Measurements from ENCODE around the gene USP9Y.

USP9Y gene

GRCh38 chrY:12688337-12688736, 12.7 kb upstream of the USP9Y start:
- Histone ChIP-seq H3K9ac (ENCODE audit: low read length) (no peak overlapping the region), H3K4ac (ENCODE audit: low read depth, low read length) (no peak overlapping the region), H2AK5ac (ENCODE audit: low read length) (no peak overlapping the region), H2BK120ac (ENCODE audit: insufficient read depth, low read length, poor library complexity) (no peak overlapping the region), H2AFZ (ENCODE audit: insufficient read depth, low read length, poor library complexity) (no peak overlapping the region), H3K4me1 (ENCODE audit: control insufficient read depth in 1 of 2, insufficient read depth in 2 of 2, low read length in 2 of 2) (no peaks in the 10 kb centered on the region), H2BK5ac (ENCODE audit: low read depth, low read length, poor library complexity) (no peak overlapping the region), H3K79me2 (ENCODE audit: control insufficient read depth, insufficient read depth, low read length, poor library complexity) (no peaks in the 10 kb centered on the region), H3K14ac (ENCODE audit: low read length) (no peak overlapping the region), H3K18ac (ENCODE audit: low read length) (no peak overlapping the region), H2BK12ac (ENCODE audit: low read length) (no peak overlapping the region), H3K36me3 (ENCODE audit: control insufficient read depth in 1 of 2, insufficient read depth in 2 of 2, low read length in 2 of 2) (peaks cover 6 to 8% of the 10 kb centered on the region in 2 experiments), H3K27ac (ENCODE audit: low read depth, low read length) (no peak overlapping the region), H3K4me3 (ENCODE audit: low read depth, low read length) (no peak overlapping the region), H4K91ac (ENCODE audit: low read depth, low read length) (no peak overlapping the region), H4K12ac (ENCODE audit: low read depth, low read length) (no peak overlapping the region), H3K79me1 (ENCODE audit: low read length) (no peaks in the 10 kb centered on the region), H3K9me3 (ENCODE audit: insufficient read depth, low read depth, low read length) (no peaks in the 10 kb centered on the region), H3K4me2 (ENCODE audit: low read length) (no peak overlapping the region), H4K8ac (ENCODE audit: low read depth, low read length) (no peak overlapping the region), H3K23ac (ENCODE audit: low read length) (no peak overlapping the region), H3K27me3 (ENCODE audit: insufficient read depth, low read length) (no peaks in the 10 kb centered on the region)
- WGBS (ENCODE audit: extremely low coverage, insufficient coverage, insufficient read length), result no CpG with 5 or more reads among the region's 2 CpGs
- no peak for DNase-seq

DNA sequence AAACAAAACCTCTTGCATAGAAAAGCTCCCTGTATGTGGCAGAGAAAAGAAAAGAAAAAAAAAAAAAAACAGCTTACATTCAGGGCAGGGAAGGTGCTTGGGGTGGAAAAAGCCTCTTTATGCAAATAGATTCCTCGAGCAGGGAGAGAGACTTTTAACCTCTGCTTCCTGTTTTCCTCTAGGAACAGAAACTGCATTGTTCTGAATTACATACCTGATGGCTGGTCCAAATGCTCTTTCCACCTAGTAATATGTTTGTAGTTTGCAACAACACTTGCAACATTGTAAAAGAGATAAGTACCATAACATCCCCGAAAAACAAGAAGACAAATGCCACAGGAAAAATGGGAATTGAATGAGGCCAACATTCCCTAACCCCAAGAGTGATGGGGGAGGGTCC, 944 bp upstream of the USP9Y start:
- peaks cover 3% of the 10 kb centered on the region for H3K9me3 ChIP-seq (ENCODE audit: insufficient read depth, low read depth, low read length)
- H3K36me3 ChIP-seq (ENCODE audit: control insufficient read depth in 1 of 2, insufficient read depth in 2 of 2, low read length in 2 of 2), result peaks cover 4 to 18% of the 10 kb centered on the region in 2 experiments
- no peak overlapping the region for H2BK12ac ChIP-seq (ENCODE audit: low read length)
- H3K4ac ChIP-seq (ENCODE audit: low read depth, low read length), result no peak overlapping the region
- no peak overlapping the region for H3K27ac ChIP-seq (ENCODE audit: low read depth, low read length)
- DNase-seq, result no peak
- no peak overlapping the region for H2AFZ ChIP-seq (ENCODE audit: insufficient read depth, low read length, poor library complexity)
- no peaks in the 10 kb centered on the region for H3K79me2 ChIP-seq (ENCODE audit: control insufficient read depth, insufficient read depth, low read length, poor library complexity)
- no peak overlapping the region for H3K9ac ChIP-seq (ENCODE audit: low read length)
- H2AK5ac ChIP-seq (ENCODE audit: low read length), result no peak overlapping the region
- H3K4me2 ChIP-seq (ENCODE audit: low read length), result no peak overlapping the region
- WGBS (ENCODE audit: extremely low coverage, insufficient coverage, insufficient read length), result no CpG with 5 or more reads among the region's 2 CpGs
- H4K12ac ChIP-seq (ENCODE audit: low read depth, low read length), result no peak overlapping the region
- H3K27me3 ChIP-seq (ENCODE audit: insufficient read depth, low read length), result no peaks in the 10 kb centered on the region
- H3K23ac ChIP-seq (ENCODE audit: low read length), result no peak overlapping the region
- no peaks in the 10 kb centered on the region for H3K79me1 ChIP-seq (ENCODE audit: low read length)
- no peak overlapping the region for H3K4me3 ChIP-seq (ENCODE audit: low read depth, low read length)
- H4K8ac ChIP-seq (ENCODE audit: low read depth, low read length), result no peak overlapping the region
- no peak overlapping the region for H3K18ac ChIP-seq (ENCODE audit: low read length)
- no peaks in the 10 kb centered on the region for H3K4me1 ChIP-seq (ENCODE audit: control insufficient read depth in 1 of 2, insufficient read depth in 2 of 2, low read length in 2 of 2)
- no peak overlapping the region for H4K91ac ChIP-seq (ENCODE audit: low read depth, low read length)
- H3K14ac ChIP-seq (ENCODE audit: low read length), result no peak overlapping the region
- H2BK120ac ChIP-seq (ENCODE audit: insufficient read depth, low read length, poor library complexity), result no peak overlapping the region
- H2BK5ac ChIP-seq (ENCODE audit: low read depth, low read length, poor library complexity), result no peak overlapping the region

DNA sequence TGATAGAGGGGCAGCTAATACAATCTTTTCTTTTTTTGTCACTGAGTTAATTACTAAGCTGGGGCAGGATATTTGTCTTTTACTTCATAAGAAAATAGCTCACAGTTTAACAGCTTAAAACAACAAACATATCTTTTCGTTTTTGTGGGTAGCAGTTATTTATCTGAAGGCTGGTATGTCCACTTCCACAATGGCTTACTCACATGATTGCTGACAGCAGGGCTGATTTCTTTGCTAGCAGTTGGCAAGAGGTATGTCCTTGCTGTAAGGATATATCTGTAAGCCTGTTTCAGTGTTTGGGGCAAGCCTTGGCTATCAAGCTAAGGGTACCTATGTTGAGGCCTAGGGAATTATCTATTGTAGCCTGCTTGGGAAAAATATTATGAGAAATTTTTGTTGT, 1.1 kb downstream of the USP9Y start:
- Histone ChIP-seq H2BK12ac (ENCODE audit: low read length) (no peak overlapping the region), H3K4me1 (ENCODE audit: control insufficient read depth in 1 of 2, insufficient read depth in 2 of 2, low read length in 2 of 2) (no peaks in the 10 kb centered on the region), H2BK120ac (ENCODE audit: insufficient read depth, low read length, poor library complexity) (no peak overlapping the region), H4K91ac (ENCODE audit: low read depth, low read length) (no peak overlapping the region), H3K4me2 (ENCODE audit: low read length) (no peak overlapping the region), H2BK5ac (ENCODE audit: low read depth, low read length, poor library complexity) (no peak overlapping the region), H4K8ac (ENCODE audit: low read depth, low read length) (no peak overlapping the region), H3K14ac (ENCODE audit: low read length) (no peak overlapping the region), H3K18ac (ENCODE audit: low read length) (no peak overlapping the region), H2AFZ (ENCODE audit: insufficient read depth, low read length, poor library complexity) (no peak overlapping the region), H4K12ac (ENCODE audit: low read depth, low read length) (no peak overlapping the region), H3K23ac (ENCODE audit: low read length) (no peak overlapping the region), H2AK5ac (ENCODE audit: low read length) (no peak overlapping the region), H3K36me3 (ENCODE audit: control insufficient read depth in 1 of 2, insufficient read depth in 2 of 2, low read length in 2 of 2) (peaks cover 4 to 18% of the 10 kb centered on the region in 2 experiments), H3K27me3 (ENCODE audit: insufficient read depth, low read length) (no peaks in the 10 kb centered on the region), H3K79me1 (ENCODE audit: low read length) (no peaks in the 10 kb centered on the region), H3K27ac (ENCODE audit: low read depth, low read length) (no peak overlapping the region), H3K9me3 (ENCODE audit: insufficient read depth, low read depth, low read length) (peaks cover 3% of the 10 kb centered on the region), H3K4me3 (ENCODE audit: low read depth, low read length) (no peak overlapping the region), H3K79me2 (ENCODE audit: control insufficient read depth, insufficient read depth, low read length, poor library complexity) (no peaks in the 10 kb centered on the region), H3K4ac (ENCODE audit: low read depth, low read length) (no peak overlapping the region), H3K9ac (ENCODE audit: low read length) (no peak overlapping the region)
- no CpG with 5 or more reads among the region's 1 CpG for WGBS (ENCODE audit: extremely low coverage, insufficient coverage, insufficient read length)
- DNase-seq, result no peak

DNA sequence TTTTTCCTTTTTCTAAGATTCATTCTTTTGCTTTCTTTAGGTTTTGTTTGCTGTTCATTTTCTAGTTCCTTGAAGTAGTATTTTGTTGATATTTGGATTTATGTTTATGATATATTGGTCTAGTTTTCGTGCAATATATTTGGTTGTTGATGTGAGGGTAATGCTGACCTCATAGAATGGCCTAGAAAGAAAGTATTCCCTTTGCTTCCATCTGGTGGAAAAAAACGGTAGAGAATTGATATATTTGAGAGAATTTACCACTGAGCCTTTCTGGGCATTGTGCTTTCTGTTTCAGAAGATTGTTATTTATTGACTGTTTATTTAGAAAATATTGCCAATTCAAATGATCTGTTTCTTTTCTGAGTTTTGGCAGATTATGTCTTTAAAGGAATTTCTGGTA, 9.4 kb downstream of the USP9Y start:
- no peak overlapping the region for H2BK12ac ChIP-seq (ENCODE audit: low read length)
- H2BK5ac ChIP-seq (ENCODE audit: low read depth, low read length, poor library complexity), result no peak overlapping the region
- no peak overlapping the region for H3K9ac ChIP-seq (ENCODE audit: low read length)
- H3K14ac ChIP-seq (ENCODE audit: low read length), result no peak overlapping the region
- H3K79me2 ChIP-seq (ENCODE audit: control insufficient read depth, insufficient read depth, low read length, poor library complexity), result no peaks in the 10 kb centered on the region
- no peak for DNase-seq
- H3K4me3 ChIP-seq (ENCODE audit: low read depth, low read length), result no peak overlapping the region
- H2AK5ac ChIP-seq (ENCODE audit: low read length), result no peak overlapping the region
- no peaks in the 10 kb centered on the region for H3K9me3 ChIP-seq (ENCODE audit: insufficient read depth, low read depth, low read length)
- H3K36me3 ChIP-seq (ENCODE audit: control insufficient read depth in 1 of 2, insufficient read depth in 2 of 2, low read length in 2 of 2), result peaks cover 5 to 7% of the 10 kb centered on the region in 2 experiments
- no peak overlapping the region for H3K18ac ChIP-seq (ENCODE audit: low read length)
- H3K27me3 ChIP-seq (ENCODE audit: insufficient read depth, low read length), result no peaks in the 10 kb centered on the region
- no CpG with 5 or more reads among the region's 2 CpGs for WGBS (ENCODE audit: extremely low coverage, insufficient coverage, insufficient read length)
- H3K79me1 ChIP-seq (ENCODE audit: low read length), result no peaks in the 10 kb centered on the region
- H3K4me1 ChIP-seq (ENCODE audit: control insufficient read depth in 1 of 2, insufficient read depth in 2 of 2, low read length in 2 of 2), result no peaks in the 10 kb centered on the region
- H3K27ac ChIP-seq (ENCODE audit: low read depth, low read length), result no peak overlapping the region
- no peak overlapping the region for H4K91ac ChIP-seq (ENCODE audit: low read depth, low read length)
- H2AFZ ChIP-seq (ENCODE audit: insufficient read depth, low read length, poor library complexity), result no peak overlapping the region
- no peak overlapping the region for H2BK120ac ChIP-seq (ENCODE audit: insufficient read depth, low read length, poor library complexity)
- no peak overlapping the region for H3K4me2 ChIP-seq (ENCODE audit: low read length)
- no peak overlapping the region for H4K8ac ChIP-seq (ENCODE audit: low read depth, low read length)
- no peak overlapping the region for H4K12ac ChIP-seq (ENCODE audit: low read depth, low read length)
- H3K23ac ChIP-seq (ENCODE audit: low read length), result no peak overlapping the region
- no peak overlapping the region for H3K4ac ChIP-seq (ENCODE audit: low read depth, low read length)
